Psoas muscle (tissue), 8 donors: Measurements from ENCODE around the gene NEDD4. TPM values are rescaled to one million over a fixed set of nuclear protein-coding genes. Genes with fewer than 3 reads are reported as not detected.
A peak's percentile ranks its signal among the peaks of the same experiment; 100 is the strongest.
"Not testable (repeated sequence)": the region's sequence is repeated elsewhere in the genome, so short reads cannot be mapped to it uniquely, and the experiment has no call there.

ENCODE experiments used
- ATAC-seq, 4 donors: fragments of 200-7000 bp; cut with Tn5 transposase; one replicate each; pipeline ENCODE4 v1.9.1; 2020; ENCODE audit warnings: moderate library complexity in 3 of 4, mild to moderate bottlenecking in 2 of 4
- DNase-seq, 2 donors: peaks; one replicate each; pipeline ENCODE4 v3.0.0-alpha.2; 2020
- H3K27ac ChIP-seq: fragments of 200-600 bp; one replicate; pipeline ENCODE4 v1.8.0; 2022
- H3K27me3 ChIP-seq, 3 donors: fragments of 200-600 bp in 1 of 3; one replicate each; pipeline versions ENCODE4 v1.6.1 to v1.8.0; 2013 to 2022; ENCODE audit warnings: low read length in 2 of 3, mild to moderate bottlenecking in 2 of 3, moderate library complexity in 1 of 3; ENCODE audit not compliant: insufficient read depth in 3 of 3
- H3K36me3 ChIP-seq, 2 donors: fragments of 200-600 bp in 1 of 2; one replicate each; pipeline versions ENCODE4 v1.6.1 to v1.8.0; 2013 to 2022; ENCODE audit warnings: low read depth in 1 of 2, mild to moderate bottlenecking in 1 of 2, moderate library complexity in 1 of 2; ENCODE audit not compliant: insufficient read depth in 1 of 2
- H3K4me1 ChIP-seq: fragments of 200-600 bp; one replicate; pipeline ENCODE4 v1.8.0; 2022
- H3K4me3 ChIP-seq: fragments of 200-600 bp; one replicate; pipeline ENCODE4 v1.8.0; 2022; ENCODE audit warnings: mild to moderate bottlenecking
- H3K9me3 ChIP-seq: fragments of 200-600 bp; one replicate; pipeline ENCODE4 v1.8.0; 2022
- CTCF ChIP-seq: fragments of 200-600 bp; IDR thresholded peaks from one replicate; pipeline ENCODE4 v1.8.0; 2022; ENCODE audit warnings: antibody characterized with exemption
- WGBS, 3 donors: extraction: QIAGEN DNeasy Blood & Tissue Kit; methylation state at CpG; one replicate each; pipeline versions ENCODE4 v1.1.6 to v1.1.7; 2013; 5-methylcytosine and 5-hydroxymethylcytosine counted together
- intact Hi-C, 2 donors: fragments of 100-400 bp; cut with DNase I; formaldehyde crosslinking; loops; one replicate each; pipeline versions ENCODE4 v1.11.0 to v1.14.2; 2022
- polyA plus RNA-seq, 3 donors: library from polyadenylated mRNA; stranded (reverse); fragments of 200-250 nt; gene quantifications; one replicate each; pipeline ENCODE4 v1.2.3, GENCODE V29; 2013
- total RNA-seq, 4 donors: library from RNA; stranded (reverse); fragmentation: NEBNext Ultra II Directional in 2 of 4; extraction: Animal tissue kit (Norgen Biotek cat#: 25700) in 2 of 4; gene quantifications; one replicate each; pipeline versions ENCODE4 v1.2.1 to v1.2.4, GENCODE V29; 2021 to 2023
- donor health status: healthy with polysubstance abuse.
- donor health status: DM: no; HTN: no; CAD: no; lungs with moderate emphysema.
- donor health status: Bipolar disorder and iron deficiency.
- donor health status: healthy.
- donor health status: DM: yes; HTN: yes; CAD: no.
- donor health status: DM: no; HTN: no; CAD: no.
- donor health status: DM: no; HTN: no; CAD: no.
- donor health status: DM: yes; HTN: yes; CAD: no.

NEDD4 gene
- total and polyA plus RNA-seq, 7 donors = 36.2 to 145 (median 94.5) TPM

- Histone ChIP-seq H3K36me3 (no peaks in the 10 kb centered on the region), H3K9me3 (peaks cover 3% of the 10 kb centered on the region), H3K4me3 (no peak overlapping the region), H3K27ac (no peak overlapping the region), H3K27me3 (no peaks in the 10 kb centered on the region), H3K4me1 (no peaks in the 10 kb centered on the region)
- intact Hi-C loops = no loop called here
- ATAC-seq = no peak
- 79 to 86% (median 82%) methylated on average over 3 of the region's 3 CpGs for WGBS, 3 donors
- DNase-seq = no peak
- TF ChIP-seq CTCF = no peak
Observed at GRCh38 chr15:56016281-56016680, 22.9 kb upstream of the NEDD4 start.

GRCh38 chr15:56014677-56015076, 21.3 kb upstream of the NEDD4 start:
- no peak for ATAC-seq
- intact Hi-C loops = no loop called here
- WGBS, 3 donors = 89 to 93% (median 91%) methylated on average over 4 of the region's 4 CpGs

GRCh38 chr15:56007053-56007452, 13.6 kb upstream of the NEDD4 start:
- DNase-seq (peak in 1 of 2 donors; percentile 19), ATAC-seq (peak in 3 of 4 donors; percentile 35 to 62 (median 39))
- H3K9me3 ChIP-seq, H3K4me1 ChIP-seq, H3K27ac ChIP-seq, intact Hi-C loops, H3K27me3 ChIP-seq, H3K36me3 ChIP-seq: not testable (repeated sequence)
- H3K4me3 ChIP-seq = peak overlapping the region; percentile 47
- 41 to 70% (median 66%) methylated on average over 19 to 40 of the region's 40 CpGs for WGBS, 3 donors

More at GRCh38 chr15:56014677-56015076, 21.3 kb upstream of the NEDD4 start:
- H3K27me3 ChIP-seq = no peaks in the 10 kb centered on the region
- no peak for DNase-seq
- H3K9me3 ChIP-seq = peaks cover 3% of the 10 kb centered on the region
- no peak overlapping the region for H3K4me3 ChIP-seq
- H3K36me3 ChIP-seq = no peaks in the 10 kb centered on the region
- H3K4me1 ChIP-seq = no peaks in the 10 kb centered on the region
- no peak for TF ChIP-seq CTCF
- no peak overlapping the region for H3K27ac ChIP-seq

- H3K9me3 ChIP-seq, DNase-seq, H3K27ac ChIP-seq, H3K27me3 ChIP-seq, intact Hi-C loops, H3K4me1 ChIP-seq, H3K36me3 ChIP-seq, ATAC-seq: not testable (repeated sequence)
- H3K4me3 ChIP-seq = peak overlapping the region; percentile 47
- WGBS, 3 donors = 55 to 78% (median 70%) methylated on average over 5 of the region's 5 CpGs
Observed at GRCh38 chr15:56006371-56006770, 13.0 kb upstream of the NEDD4 start.

- H3K9me3 ChIP-seq, H3K27ac ChIP-seq, ATAC-seq, H3K27me3 ChIP-seq, H3K36me3 ChIP-seq, DNase-seq, intact Hi-C loops, H3K4me1 ChIP-seq, H3K4me3 ChIP-seq: not testable (repeated sequence)
- WGBS, 3 donors = 0 to 33% (median 26%) methylated on average over 1 of the region's 1 CpG
Observed at GRCh38 chr15:56004281-56004680, 10.9 kb upstream of the NEDD4 start.

- H3K27ac ChIP-seq, H3K9me3 ChIP-seq, H3K27me3 ChIP-seq, H3K4me3 ChIP-seq, H3K4me1 ChIP-seq, H3K36me3 ChIP-seq, intact Hi-C loops, DNase-seq, ATAC-seq: not testable (repeated sequence)
- no CpG with 5 or more reads among the region's 1 CpG for WGBS, 3 donors
Observed at GRCh38 chr15:56003777-56004176, 10.4 kb upstream of the NEDD4 start.

- H3K4me1 ChIP-seq, H3K36me3 ChIP-seq, H3K9me3 ChIP-seq, H3K27me3 ChIP-seq, intact Hi-C loops, H3K27ac ChIP-seq, DNase-seq, ATAC-seq, H3K4me3 ChIP-seq: not testable (repeated sequence)
Observed at GRCh38 chr15:56003277-56003676, 9.9 kb upstream of the NEDD4 start.
